T-helper 2 cell treated with Interferon-gamma antibody and Interleukin-4, amounts not matched to agents 100 ng/mL and 5 ng/mL, for 36 hours (primary cell): Measurements from ENCODE around the gene A1CF. TPM values are rescaled to one million over a fixed set of nuclear protein-coding genes. Genes with fewer than 3 reads are reported as not detected.

ENCODE experiments used
- intact Hi-C: fragments of 100-400 bp; cut with micrococcal nuclease; formaldehyde crosslinking; loops from one replicate; pipeline ENCODE4 v1.15.1; 2023
- total RNA-seq: library from RNA; stranded (reverse); gene quantifications from 2 replicates; pipeline ENCODE4 v1.2.3, GENCODE V29; 2022

Gene A1CF
- total RNA-seq, 1 donor from 2014 or later = not detected

DNA sequence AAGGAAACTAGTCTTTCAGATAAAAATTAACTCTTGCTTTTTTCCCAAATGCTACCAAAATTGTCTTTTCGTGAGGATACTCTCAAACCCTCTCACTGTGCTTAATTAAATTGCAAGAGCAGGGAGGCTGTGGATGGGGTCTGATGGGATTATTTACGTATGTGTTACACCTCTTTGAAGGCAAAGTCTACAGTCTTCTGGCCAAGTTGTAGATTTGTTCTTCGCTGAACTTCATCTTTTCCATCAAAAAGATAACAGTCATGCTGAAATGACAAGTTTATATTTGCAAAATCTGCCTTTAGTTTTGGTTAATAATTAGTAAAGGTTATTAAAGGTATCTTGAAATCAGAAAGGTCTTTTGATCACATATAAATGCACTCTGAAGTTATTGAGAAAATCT is 22.7 kb downstream of the A1CF start:
- intact Hi-C loops = no loop called here

DNA sequence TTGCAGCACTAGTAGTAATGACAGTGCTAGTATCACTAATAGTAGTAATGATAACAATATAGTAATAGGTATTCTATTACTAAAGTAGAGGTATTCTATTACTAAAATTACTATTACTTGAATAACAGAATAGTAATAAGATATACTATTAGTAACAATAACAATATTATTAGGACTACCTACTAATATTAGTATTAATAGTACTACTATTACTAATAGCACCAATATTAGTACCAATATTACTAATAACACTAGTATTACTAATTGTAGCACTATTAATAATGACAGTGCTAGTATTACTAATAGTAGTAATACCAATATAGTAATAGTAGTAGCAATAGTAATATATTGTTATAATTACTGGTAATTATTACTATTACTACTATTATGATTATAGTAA is 24.1 kb downstream of the A1CF start:
- intact Hi-C loops = no loop called here

DNA sequence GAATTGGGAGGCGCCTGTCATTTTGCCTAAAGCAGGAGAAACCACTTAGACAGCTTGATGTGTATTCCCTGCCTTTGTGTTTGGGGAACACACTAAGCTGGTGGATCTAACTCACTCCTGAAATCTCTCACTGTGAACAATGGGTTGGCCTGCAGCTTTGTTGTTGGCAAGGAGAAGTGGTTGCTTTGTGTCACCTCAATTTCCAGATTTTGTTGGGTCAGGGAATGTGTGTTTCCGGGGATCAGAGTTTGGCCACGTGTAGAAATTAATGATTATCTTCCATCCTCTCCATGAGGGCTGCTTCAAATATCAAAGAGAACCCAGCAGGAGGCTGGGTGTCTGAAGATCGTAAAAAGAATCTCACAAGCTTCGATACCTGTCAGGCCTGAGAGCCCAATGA is 27.8 kb downstream of the A1CF start:
- intact Hi-C loops = no loop called here

DNA sequence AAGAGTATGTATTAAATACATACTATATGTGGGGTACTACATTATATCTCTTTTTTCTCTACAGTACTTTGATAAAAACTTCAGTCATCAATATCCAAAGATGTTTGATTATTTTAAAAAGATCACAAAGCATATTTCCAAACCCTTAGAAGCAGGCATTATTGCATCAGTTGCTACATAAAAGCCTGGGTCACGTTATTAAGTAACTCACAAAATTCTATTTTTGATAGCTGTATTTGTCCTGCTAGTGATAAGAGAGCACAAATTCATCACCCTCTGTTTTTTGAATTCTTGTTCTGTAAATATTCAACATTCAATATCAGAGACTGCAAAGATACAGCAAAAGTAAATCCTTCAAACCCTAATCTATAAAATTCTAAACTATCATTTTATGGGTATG is 30.0 kb downstream of the A1CF start:
- intact Hi-C loops = no loop called here

DNA sequence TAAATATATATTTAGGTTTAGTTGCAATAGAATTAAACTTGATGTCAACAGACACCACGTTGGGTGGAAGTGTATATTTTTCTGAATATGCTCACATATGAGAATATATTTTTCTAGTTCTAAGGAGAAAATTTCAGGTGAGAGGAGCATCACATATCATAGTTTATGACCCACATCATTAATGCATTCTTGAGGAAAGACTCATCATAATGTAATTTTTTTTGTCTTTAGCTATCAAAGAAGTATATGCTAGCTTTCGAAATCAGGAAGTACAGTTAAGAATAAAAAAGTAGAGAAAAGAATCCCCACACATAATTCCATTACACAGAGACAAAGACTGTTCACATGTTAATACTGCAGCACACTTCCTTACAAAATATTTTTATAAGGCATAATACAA is 30.4 kb downstream of the A1CF start:
- intact Hi-C loops = no loop called here

DNA sequence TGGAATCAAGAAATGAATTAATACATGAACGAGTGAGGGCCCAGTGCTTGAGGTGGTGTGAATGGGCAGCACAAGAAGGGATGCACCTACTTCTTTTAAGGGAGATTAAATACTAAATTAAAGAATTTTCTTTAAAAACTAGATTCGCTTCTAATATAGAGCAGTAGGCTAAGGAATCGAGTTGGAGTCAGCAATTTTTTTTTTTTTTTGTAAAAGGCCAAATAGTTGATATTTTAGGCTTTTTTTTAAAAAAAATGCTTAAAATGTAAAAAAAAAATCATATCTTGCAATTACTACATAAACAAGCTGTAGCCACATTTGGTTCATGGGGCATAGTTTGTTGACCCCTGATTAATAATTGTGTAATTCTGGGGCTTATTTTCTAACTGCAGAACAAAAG is 31.9 kb downstream of the A1CF start:
- intact Hi-C loops = no loop called here

DNA sequence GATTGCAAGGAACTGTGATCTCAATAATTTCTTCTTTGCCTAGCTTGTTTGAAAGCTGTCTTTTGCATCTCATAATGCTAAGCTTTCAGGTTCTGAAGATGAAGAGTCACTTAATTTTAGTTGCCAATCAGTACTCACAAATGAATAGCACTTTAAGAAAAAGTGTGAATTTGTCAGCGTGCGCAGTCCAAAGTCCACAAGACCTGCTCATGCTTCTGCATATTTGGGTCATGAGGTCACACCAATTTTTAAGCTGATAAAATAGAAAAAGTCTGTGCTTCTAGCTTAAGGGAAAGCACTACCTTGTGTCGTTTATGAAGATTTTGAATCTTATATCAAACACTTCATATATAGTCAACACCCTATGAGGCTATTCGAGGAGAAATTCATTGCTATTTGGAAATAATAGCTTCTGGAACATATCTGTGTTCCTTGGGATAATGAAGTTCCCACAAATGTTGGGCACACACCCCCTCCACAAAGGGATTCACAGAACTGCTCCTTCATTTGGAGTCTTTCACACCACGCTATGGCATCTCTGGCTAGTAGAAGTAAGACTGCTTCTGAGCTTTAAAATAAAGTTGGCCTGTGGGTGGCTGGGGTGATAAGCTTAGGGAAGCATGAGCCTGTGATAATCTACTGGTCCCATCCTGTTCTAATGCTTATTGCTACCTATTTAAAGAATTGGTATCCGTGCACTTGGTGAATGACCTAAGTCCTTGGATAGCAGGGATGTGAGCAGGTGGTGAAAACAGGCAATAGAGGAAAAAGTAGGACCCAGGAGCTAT is 33.3 kb downstream of the A1CF start:
- intact Hi-C loops = no loop called here

DNA sequence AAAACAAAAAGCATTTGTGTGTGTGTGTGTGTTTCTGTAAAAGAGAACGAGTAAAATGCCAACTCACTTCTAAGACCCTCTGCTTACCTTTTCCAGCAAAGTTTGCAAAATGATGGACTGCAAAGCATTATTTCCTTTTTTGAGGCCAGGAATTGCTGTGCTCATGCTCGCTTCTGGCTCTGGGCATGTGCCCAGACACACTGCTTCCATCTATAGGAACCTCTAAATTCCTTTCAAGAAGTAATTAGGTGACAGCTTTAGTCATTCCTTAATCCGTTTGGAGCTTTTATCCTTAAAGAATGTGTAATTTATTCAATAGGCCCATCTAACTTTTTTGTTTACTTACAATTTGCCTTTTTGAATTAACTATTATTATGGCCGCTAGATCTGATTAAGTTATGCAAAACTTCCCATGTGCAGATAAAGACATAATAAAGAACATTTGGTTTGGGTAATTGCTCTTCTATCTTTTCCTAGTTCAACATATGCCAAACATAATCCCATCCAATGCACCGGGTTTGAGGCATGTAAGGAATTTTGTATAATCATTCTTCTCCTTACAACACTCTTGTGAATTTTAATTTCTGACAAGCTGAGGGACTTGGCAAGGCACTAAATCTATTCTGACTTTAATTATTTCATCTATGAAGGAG is 34.7 kb downstream of the A1CF start:
- intact Hi-C loops = no loop called here

DNA sequence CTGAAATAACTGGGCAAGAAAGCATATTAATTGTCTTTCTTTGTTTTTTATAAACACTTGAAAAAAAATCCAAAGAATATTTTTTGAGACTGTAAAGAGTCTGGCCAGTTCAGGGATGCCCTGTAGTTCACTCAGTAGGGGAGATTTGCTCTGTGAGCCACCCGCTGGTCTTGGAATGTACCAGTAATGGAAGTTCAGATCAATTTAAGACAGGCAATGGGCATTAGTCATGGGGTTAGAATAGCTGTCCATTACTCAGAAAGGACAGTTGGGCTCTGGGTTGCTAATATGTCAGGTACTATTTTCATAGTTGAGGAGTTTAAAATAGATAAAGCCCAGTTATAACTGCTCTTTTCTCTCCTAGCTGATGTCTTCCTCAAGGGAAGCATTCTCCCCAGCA is 38.7 kb downstream of the A1CF start:
- intact Hi-C loops = no loop called here

DNA sequence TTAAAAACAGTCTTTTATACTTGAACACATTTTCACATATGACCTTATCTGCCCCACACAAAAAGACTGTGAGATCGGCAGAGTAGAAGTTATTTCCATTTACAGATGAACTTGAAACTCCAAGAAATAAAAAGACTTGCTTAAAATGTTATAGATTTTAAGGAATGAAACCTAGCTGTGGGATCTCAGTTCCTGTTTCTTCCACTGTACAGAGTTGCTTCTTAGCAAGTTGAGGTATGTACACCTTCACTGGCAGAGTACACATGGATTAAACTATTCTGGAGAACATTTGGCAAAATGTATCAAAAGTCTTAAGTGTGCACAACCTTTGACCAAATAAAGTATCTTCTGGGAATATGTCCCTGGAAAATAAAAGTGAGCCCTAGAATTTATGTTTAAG is 48.3 kb downstream of the A1CF start:
- intact Hi-C loops = no loop called here

DNA sequence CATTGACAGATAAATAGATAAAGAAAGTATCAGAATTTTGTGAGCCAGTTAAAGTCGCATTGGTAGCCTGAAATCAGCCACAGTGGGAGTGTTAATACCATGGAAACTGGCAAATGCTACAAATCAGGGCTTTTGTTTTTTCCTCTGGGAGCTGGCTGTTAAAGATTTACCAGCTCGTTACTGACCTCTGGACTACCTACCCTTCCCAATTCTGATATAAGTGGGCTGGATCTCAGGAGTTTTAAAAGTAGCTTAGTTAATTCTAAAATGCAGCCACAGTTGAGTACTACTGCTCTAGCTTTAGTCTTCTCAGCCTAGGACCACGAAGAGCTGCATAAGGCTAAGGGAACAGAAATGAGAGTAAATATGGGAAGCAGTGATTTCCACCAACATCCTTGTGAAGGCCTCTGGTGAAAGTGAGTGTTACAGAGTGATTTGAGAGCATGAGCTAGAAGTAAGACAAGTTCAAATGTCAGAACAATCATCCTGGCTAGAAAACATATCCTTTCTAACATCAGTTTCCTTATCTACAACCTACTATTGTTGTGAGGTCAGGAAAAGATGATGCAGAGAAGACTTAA is 53.2 kb downstream of the A1CF start:
- intact Hi-C loops = no loop called here

DNA sequence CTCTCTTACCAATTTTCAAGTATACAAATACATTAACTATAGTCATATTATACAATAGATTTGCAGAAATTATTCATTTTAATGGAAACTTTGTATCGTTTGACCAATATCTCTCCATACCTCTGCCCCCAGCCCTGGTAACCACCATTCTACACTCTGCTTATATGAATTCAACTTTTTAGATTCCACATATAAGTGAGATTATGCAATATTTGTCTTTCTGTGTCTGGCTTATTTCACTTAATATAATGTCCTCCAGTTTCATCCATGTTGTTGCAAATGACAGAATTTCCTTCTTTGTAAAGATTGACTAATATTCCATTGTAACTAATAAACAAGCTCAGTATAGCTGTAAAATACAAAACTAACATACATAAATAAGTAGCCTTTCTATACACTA is 55.4 kb downstream of the A1CF start:
- intact Hi-C loops = no loop called here

DNA sequence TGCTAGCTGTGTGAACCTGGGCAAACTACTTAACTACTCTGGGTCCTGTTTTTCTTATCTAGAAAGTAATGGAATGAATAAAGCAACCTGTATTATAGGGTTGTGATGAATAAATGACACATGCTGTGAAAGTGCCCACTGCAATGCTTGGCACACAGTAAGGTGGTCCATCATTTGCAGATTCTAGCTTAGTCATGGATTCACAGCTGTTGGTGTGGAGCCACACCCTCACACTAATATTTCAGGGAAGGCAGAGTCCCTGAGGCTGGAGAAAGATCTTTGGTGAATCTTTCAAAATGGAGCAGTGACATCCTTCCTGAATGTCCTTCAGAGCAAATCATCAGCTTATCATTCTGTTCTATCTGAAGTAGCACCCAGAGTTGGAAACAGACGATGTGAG is 60.6 kb downstream of the A1CF start:
- intact Hi-C loops = no loop called here

DNA sequence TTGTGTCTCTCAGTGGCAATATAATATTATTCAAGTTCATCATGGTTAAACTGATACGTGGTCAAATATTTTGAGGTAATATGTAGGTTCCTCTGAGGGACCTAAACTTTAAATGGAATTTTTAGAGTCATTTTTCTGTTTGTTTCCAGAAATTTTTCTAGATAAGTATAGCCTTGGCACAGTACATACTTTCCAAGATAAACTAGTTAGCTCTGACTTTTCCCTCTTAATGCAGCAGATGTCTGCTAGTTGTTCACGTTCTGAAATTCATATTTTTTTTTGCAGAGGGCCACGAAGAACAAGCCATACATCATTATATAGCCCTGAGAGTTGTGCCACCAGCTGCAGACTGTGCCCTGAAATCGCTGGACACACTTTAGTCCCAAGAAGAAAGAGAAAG is 61.6 kb downstream of the A1CF start:
- intact Hi-C loops = no loop called here

DNA sequence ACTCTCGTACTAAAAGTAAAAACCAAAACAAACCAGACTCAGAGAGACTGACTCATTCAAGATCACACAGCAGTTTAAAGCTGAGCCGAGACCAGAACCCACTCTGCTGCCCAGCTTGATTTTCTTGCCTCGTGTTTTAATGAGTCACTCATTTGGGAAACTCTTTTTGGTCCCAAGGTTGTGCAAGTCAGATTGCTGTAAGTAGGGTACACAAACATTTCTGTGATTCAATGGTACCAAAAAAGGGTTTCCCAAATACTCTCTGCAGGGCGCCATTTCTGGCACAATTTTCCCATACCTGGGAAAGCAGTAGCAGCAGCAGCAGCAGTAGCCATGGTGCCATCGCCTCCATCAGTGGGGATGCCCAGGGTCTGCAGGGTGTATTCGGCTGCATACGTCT is 75.8 kb downstream of the A1CF start:
- intact Hi-C loops = no loop called here

DNA sequence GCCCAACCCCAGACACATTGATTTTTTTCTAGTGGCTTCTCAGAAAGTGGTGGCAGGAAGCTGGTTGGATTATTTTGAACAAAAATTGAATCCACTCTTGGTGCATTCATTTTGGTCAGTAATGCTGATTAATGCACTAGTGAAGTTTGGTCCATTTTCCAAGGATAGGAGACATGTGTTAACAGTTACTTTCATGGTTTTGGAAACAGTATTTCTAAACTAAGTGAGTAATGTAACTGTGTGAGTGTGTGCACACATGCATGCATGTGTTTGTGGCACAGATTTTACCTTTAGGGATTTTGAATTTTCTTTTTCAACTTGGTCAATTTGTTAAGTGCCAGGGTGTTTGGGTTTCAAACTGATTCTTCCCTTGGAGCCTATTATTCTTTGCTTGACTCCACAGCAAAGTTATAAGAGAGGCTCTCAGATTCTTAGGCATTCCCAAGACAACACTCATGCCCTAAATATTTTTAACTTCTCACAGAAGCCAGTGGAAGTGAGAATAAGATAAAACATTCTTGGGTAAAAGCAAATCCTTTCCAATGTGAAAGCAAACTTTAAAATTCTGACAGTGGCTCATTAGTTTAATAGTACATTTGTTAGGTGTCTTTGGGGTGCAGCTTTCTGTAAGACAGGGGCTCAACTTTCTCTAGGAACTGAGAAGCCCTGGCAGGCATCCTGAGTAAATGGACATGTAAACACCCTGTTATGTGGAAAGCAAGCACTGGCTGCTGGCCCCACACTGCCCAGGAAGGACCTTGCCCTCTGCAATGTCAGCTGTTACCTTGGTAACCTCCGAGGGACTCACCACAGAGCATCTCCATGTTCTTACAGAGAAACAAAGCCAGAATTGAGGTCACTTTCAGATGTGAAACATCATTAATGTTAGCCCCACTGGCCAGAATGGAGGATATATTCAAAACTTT is 77.3 kb downstream of the A1CF start:
- intact Hi-C loops = no loop called here

DNA sequence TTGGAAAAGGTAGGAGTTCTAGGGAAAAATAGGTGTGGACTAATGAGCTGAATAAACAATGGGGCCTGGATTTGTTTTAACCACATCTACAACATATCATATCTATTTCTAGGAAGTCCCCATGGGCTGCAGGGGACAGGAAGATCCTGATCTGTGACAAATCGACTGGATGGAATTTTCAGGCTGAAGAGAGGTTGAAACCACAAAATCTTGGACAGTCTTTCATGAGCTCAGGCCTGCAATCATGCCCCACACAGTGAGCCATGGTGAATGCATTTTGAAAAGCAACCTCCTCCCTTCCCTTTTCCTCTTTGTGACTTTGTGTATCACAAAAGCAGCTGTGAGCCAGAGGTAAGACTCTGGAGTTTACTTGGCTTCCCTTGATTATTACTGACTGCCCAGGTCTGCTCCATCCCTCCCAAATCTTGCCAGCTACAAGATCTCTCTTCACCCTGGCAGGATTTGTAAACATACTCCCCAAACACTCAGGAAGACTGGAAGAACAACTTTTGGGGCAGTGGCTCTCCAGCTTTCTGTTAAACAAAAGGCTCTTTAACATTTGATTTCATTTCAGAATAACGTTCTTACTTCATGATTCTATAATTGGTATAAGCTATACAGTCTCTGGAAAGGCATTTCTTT is 79.3 kb downstream of the A1CF start:
- intact Hi-C loops = no loop called here

DNA sequence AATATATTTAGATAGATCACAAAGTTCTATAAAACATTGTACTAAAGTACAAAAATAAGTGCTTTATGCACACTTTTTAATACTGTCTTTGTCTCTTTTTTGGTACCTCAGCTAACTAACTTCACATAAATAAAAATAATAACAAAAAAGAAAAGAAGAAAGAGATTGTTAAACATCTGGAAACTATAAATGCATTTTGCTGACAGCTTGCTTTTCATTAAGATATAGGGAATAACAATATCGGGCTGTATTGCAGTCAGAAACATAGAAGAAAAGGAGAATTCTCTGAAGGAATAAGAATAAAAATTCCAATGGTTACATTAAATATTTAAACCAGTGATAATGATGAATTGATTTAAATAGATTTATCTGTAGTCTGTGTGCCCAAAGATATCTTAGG is 85.8 kb downstream of the A1CF start:
- intact Hi-C loops = no loop called here

DNA sequence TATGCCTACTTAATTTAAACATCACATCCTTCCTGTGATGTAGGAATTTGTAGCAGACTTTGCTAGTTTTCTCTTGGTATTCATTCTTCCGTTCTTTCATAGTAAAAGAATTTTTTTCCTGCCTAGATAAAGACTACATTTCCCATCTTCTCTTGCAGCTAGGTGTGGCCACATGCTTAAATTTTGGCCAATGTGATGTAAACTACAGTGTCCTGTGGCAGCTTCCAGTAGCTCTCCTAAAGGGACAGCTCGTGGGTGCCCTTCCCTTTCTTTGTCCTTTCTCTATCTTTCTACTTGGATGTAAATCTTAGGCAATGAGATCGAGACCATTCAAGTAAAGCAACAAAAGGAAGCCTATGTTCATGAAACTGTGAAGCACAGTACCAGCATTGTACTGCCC is 87.1 kb downstream of the A1CF start:
- intact Hi-C loops = no loop called here

DNA sequence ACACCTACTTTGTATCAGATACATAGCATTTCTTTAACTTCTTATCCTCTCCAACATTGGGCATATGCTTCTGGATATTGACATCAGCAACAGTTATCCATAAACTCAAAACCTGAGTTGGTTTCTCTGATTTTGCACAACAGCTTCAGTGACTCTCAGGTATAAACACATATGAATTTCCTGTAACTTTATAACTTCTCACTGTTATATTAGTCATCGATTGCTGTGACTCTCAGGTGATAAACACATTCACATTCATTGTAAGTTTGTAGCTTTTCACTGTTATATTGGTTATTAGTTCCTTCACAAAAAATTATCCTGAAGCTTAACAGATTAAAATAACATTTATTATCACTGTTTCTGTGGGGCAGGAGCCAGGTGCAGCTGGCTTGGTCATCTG is 88.7 kb downstream of the A1CF start:
- intact Hi-C loops = no loop called here

DNA sequence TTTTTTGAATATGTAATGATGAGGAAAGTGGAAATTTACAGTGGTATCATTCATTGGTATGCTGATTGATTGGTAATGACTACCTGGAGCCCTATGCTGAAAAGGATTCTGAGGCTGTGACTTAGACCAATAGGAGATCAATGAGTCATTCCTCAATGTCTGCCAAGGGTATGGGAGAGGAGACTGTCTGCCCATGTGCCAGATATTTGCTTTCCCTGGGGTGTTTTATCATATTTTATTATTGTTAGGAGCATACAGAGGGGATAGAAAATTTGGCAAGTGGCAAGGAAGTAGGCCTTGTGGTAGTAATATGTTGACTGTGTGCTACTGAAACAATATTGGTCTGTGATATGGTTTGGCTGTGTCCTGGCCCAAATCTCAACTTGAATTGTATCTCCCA is 90.9 kb downstream of the A1CF start:
- intact Hi-C loops = no loop called here
